Glutamatergic neuron (in vitro differentiated cells): ENCODE results near the gene DUOX2. TPM values are rescaled to one million over a fixed set of nuclear protein-coding genes. Genes with fewer than 3 reads are reported as not detected.
"Not testable (repeated sequence)": the region's sequence is repeated elsewhere in the genome, so short reads cannot be mapped to it uniquely, and the experiment has no call there.

Experiments
- DNase-seq: peaks from one replicate; pipeline ENCODE4 v3.0.0; 2022
- H3K27ac Mint-ChIP-seq: one replicate; pipeline ENCODE4 v1.8.0; 2020; ENCODE audit warnings: mild to moderate bottlenecking, mixed read lengths, inconsistent platforms; ENCODE audit not compliant: unreplicated experiment
- H3K27me3 Mint-ChIP-seq: one replicate; pipeline ENCODE4 v1.8.0; 2020; ENCODE audit warnings: mild to moderate bottlenecking, moderate library complexity, mixed read lengths, inconsistent platforms; ENCODE audit not compliant: unreplicated experiment
- H3K36me3 Mint-ChIP-seq: one replicate; pipeline ENCODE4 v1.8.0; 2020; ENCODE audit warnings: mild to moderate bottlenecking, mixed read lengths, inconsistent platforms; ENCODE audit not compliant: unreplicated experiment
- H3K4me1 Mint-ChIP-seq: one replicate; pipeline ENCODE4 v1.8.0; 2020; ENCODE audit warnings: mild to moderate bottlenecking, low read depth, mixed read lengths, inconsistent platforms; ENCODE audit not compliant: unreplicated experiment
- H3K4me3 Mint-ChIP-seq: one replicate; pipeline ENCODE4 v1.8.0; 2020; ENCODE audit warnings: mild to moderate bottlenecking, mixed read lengths, inconsistent platforms; ENCODE audit not compliant: unreplicated experiment
- H3K9me3 Mint-ChIP-seq: one replicate; pipeline ENCODE4 v1.8.0; 2020; ENCODE audit warnings: mild to moderate bottlenecking, moderate library complexity, mixed read lengths, inconsistent platforms; ENCODE audit not compliant: unreplicated experiment
- total RNA-seq: library from RNA; stranded (reverse); fragmentation: NEBNext Ultra II Directional; extraction: Animal tissue kit (Norgen Biotek cat#: 25700); gene quantifications from one replicate; pipeline ENCODE4 v1.2.1, GENCODE V29; 2021; ENCODE audit not compliant: unreplicated experiment
- TF ChIP-seq, protein P1 (sequence below): fragments of 200-600 bp; sonication (generic); IDR thresholded peaks from one replicate; pipeline ENCODE4 v1.5.0; 2021; ENCODE audit not compliant: partially characterized antibody, unreplicated experiment

The DUOX2 gene
- total RNA-seq, 1 donor from 2014 or later = not detected

DNA sequence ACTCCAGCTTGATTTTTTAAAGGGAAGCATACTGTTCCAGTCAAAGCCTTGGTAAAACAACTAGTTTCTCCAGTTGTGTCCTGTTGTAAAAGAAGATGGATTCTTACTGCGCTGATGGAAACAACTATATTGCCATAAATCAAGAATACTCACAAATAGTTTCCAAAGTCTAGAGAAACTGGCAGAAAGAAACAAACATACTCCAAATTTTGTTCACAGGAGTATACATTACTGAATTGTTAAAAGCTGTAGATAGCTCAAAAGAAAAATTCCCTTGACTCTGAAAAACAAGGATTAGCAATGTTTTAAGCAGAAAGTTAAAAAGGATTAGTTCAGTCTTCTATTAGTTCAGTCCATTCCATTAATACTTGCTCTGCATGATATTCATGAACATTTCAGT is 63.4 kb downstream of the DUOX2 start:
- no peaks in the 10 kb centered on the region for H3K27me3 Mint-ChIP-seq
- H3K27ac Mint-ChIP-seq = no peak overlapping the region
- H3K36me3 Mint-ChIP-seq = peaks cover 48% of the 10 kb centered on the region
- DNase-seq = no peak
- no peaks in the 10 kb centered on the region for H3K4me1 Mint-ChIP-seq
- TF ChIP-seq, protein P1, sequence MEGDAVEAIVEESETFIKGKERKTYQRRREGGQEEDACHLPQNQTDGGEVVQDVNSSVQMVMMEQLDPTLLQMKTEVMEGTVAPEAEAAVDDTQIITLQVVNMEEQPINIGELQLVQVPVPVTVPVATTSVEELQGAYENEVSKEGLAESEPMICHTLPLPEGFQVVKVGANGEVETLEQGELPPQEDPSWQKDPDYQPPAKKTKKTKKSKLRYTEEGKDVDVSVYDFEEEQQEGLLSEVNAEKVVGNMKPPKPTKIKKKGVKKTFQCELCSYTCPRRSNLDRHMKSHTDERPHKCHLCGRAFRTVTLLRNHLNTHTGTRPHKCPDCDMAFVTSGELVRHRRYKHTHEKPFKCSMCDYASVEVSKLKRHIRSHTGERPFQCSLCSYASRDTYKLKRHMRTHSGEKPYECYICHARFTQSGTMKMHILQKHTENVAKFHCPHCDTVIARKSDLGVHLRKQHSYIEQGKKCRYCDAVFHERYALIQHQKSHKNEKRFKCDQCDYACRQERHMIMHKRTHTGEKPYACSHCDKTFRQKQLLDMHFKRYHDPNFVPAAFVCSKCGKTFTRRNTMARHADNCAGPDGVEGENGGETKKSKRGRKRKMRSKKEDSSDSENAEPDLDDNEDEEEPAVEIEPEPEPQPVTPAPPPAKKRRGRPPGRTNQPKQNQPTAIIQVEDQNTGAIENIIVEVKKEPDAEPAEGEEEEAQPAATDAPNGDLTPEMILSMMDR = no peak
- H3K4me3 Mint-ChIP-seq = no peak overlapping the region
- peaks cover 2% of the 10 kb centered on the region for H3K9me3 Mint-ChIP-seq

DNA sequence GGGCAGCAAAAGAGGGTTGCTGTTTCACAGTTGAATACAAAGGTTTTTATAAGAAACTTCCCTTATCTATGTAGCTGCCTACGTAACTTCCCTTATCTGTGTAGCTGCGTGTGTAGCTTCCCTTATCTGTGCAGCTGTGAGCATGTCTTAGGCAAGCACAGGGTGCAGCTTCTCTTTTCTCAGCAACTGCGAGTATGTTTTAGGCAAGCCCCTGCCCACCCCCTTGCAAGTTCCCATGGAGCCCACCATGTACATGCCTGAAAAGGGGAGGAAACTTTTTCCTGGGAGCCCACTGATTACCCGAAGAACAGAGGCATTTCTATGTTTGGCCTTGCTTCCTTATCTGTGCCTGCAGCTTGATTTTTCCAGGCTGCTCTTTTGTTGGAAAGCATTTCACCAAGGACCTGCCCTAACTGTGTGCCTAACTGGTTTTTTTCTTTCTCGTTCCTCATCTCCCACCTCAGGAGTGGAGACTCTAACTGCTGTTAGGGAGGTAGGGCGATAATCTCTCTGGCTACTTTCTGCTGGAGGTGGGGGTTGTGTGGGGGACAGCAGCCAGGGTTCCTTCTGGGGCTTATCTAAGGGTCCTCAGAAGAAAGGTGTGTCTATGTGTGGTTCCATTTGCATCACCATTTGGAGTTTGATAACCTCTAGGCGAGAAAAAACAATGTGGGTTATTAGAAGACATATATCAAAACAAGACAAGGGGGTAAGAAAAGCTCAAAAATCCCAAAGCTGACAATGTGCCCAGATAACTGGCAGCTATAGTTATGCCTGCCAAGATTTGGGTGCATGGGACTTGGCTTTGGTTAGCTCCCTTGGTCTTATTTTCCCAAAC is 65.0 kb downstream of the DUOX2 start:
- DNase-seq = no peak
- Mint-ChIP-seq H3K27me3 (no peaks in the 10 kb centered on the region), H3K9me3 (peaks cover 2% of the 10 kb centered on the region), H3K27ac (no peak overlapping the region), H3K4me3 (no peak overlapping the region), H3K36me3 (peaks cover 48% of the 10 kb centered on the region), H3K4me1 (no peaks in the 10 kb centered on the region)
- TF ChIP-seq, protein P1 = no peak

DNA sequence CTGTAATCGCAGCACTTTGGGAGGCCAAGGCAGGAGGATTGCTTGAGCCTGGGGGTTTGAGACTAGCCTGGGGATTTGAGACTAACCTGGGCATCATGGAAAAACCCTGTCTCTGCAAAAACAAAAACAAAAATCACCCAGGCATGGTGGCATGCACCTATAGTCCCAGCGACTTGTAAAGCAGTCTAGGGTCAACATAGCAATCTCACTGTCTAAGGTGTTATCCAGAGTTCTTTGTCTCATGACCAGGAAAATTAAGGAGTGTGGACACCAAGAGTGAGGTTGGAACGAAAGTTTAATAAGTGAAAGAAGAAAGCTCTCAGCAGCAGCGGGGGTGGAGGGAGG is 65.6 kb downstream of the DUOX2 start:
- not testable (repeated sequence) for H3K4me3 Mint-ChIP-seq, H3K27ac Mint-ChIP-seq, DNase-seq, H3K4me1 Mint-ChIP-seq, H3K27me3 Mint-ChIP-seq, H3K9me3 Mint-ChIP-seq
- H3K36me3 Mint-ChIP-seq = peaks cover 48% of the 10 kb centered on the region

DNA sequence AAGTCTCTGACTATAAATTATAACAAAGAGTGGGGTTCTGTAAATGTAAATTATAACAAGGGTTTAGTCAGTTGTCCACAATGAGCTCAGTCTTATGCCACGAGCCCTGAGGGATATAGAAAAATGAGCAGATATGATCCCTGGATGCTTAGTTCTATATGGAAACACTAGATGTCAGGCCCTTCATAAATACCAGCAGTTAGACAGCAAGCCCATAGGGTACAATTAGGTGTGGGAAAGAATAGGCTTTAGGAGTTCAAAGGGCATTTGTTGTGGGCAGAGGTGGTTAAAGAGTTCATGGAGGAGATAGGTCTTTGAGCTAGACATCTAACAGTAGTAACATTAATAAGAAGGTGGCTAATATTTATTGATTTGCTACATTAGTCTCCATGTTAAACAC is 69.7 kb downstream of the DUOX2 start:
- not testable (repeated sequence) for H3K4me1 Mint-ChIP-seq, H3K4me3 Mint-ChIP-seq, DNase-seq, H3K9me3 Mint-ChIP-seq, H3K27ac Mint-ChIP-seq, H3K27me3 Mint-ChIP-seq
- peaks cover 16% of the 10 kb centered on the region for H3K36me3 Mint-ChIP-seq

- H3K4me3 Mint-ChIP-seq, H3K9me3 Mint-ChIP-seq, H3K36me3 Mint-ChIP-seq, DNase-seq, H3K27me3 Mint-ChIP-seq, H3K4me1 Mint-ChIP-seq, H3K27ac Mint-ChIP-seq: not testable (repeated sequence)
Measured at GRCh38 chr15:45042859-45043258, 71.1 kb downstream of the DUOX2 start.

Other genes starting within 250 kb of the DUOX2 start
- not detected for gene TERB2, start 157.5 kb downstream of the DUOX2 start, total RNA-seq
- 29.1 TPM for gene SORD, start 91.0 kb downstream of the DUOX2 start, total RNA-seq
- not detected for gene DUOXA2, start 154 bp upstream of the DUOX2 start, total RNA-seq
- not detected for gene DUOXA1, start 15.7 kb upstream of the DUOX2 start, total RNA-seq
- not detected for gene DUOX1, start 15.8 kb upstream of the DUOX2 start, total RNA-seq
- 309 TPM for gene SHF, start 73.8 kb upstream of the DUOX2 start, total RNA-seq
- gene SLC28A2, start 138.1 kb upstream of the DUOX2 start, total RNA-seq = not detected